Measurements from ENCODE around the gene CHI3L1. TPM values are rescaled to one million over a fixed set of nuclear protein-coding genes. Genes with fewer than 3 reads are reported as not detected.

CHI3L1 gene
- total and polyA plus RNA-seq, 10 of the 15 experiments (the other 5 are each of a cell fraction or from before 2014, with no cell fraction given) = 0.10 to 1.7 (median 0.39) TPM

DNA sequence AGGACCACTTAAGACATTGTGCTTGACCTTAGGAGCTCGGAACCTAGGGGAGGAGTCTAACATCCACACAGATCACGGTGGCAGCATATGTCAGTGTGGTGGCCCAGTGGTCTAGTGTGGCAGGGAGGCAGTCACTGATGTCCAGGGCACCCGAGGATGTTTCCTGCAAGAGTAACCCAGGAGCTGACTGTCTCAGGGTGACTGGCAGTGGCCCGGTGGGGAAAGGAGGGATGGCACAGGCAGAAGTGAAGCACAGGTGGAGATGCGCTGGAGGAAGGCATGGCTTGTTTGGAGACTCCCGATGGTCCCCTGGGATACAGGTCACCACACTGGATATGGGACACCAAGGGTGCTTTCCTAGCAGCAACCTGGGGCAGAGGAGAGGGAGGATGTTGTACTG, 26.6 kb upstream of the CHI3L1 start (continued):
- no peak for TF ChIP-seq MLLT1 (IDR thresholded peaks at IDR 0.05)

DNA sequence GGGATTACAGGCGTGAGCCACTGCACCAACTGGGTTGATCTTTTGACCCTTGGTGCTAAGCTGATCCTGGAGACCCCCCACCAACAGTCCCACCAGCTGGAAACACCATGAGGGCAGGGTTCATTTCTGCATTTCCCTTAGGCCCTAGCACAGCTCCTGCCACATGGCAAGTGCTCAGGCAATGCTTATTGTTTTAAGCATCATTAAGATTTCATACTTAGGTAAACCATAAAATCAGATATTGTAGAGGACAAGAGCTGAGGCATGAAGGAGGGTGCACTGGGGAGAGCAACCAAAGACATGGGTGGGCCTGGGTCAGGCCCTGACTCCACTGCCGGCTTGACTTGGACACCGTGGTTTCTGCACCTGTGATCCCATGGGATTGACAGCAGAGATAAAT, 25.3 kb upstream of the CHI3L1 start:
- no TSS peak for BruUV-seq (replicated peaks)
- H3K4me2 ChIP-seq (ENCODE audit: control insufficient read depth, insufficient read depth) = no peak overlapping the region
- H2AFZ ChIP-seq (ENCODE audit: control insufficient read depth, low read depth, low read length) = no peak overlapping the region
- no peak overlapping the region for H3K9ac ChIP-seq (ENCODE audit: control insufficient read depth, insufficient read depth, low read length)
- 16% methylated on average over 3 of the region's 3 CpGs for WGBS (ENCODE audit: insufficient coverage, insufficient replicate concordance, low lambda C conversion rate, missing lambda C conversion rate)
- FAIRE-seq (no peak), DNase-seq (ENCODE audit: low read depth, low spot score) (no peak), ATAC-seq (no peak)
- no peaks in the 10 kb centered on the region for H4K20me1 ChIP-seq (ENCODE audit: control insufficient read depth, insufficient read depth)
- RAD21 ChIA-PET (ENCODE audit: unreplicated experiment) = interaction anchor here (1.2 to 1.6 kb wide), 2 partner anchors 94 to 172 kb away, joined by 4 to 6 read pairs; no protein-coding TSS in a partner anchor
- POLR2A ChIA-PET = no interaction called here
- TF ChIP-seq NBN (IDR thresholded peaks at IDR 0.05) = no peak
- no peak for TF ChIP-seq IKZF1 (conservative IDR thresholded peaks at IDR 0.05)
- no peak for TF ChIP-seq POLR2AphosphoS5 (IDR thresholded peaks at IDR 0.05; ENCODE audit: low read length)
- TF ChIP-seq, protein P1, sequence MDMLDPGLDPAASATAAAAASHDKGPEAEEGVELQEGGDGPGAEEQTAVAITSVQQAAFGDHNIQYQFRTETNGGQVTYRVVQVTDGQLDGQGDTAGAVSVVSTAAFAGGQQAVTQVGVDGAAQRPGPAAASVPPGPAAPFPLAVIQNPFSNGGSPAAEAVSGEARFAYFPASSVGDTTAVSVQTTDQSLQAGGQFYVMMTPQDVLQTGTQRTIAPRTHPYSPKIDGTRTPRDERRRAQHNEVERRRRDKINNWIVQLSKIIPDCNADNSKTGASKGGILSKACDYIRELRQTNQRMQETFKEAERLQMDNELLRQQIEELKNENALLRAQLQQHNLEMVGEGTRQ (IDR thresholded peaks at IDR 0.05; ENCODE audit: borderline replicate concordance, low read depth, low read length) = no peak
- CTCF ChIA-PET = interaction anchor here (0.7 to 3.1 kb wide), 6 partner anchors 39 to 172 kb away, joined by 3 to 11 read pairs (median 5); no protein-coding TSS in a partner anchor
- H3K79me2 ChIP-seq (ENCODE audit: control insufficient read depth, insufficient read depth, low read length) = no peaks in the 10 kb centered on the region
- in situ Hi-C loops (cut with MboI) = no loop called here
- H3K27ac ChIP-seq (ENCODE audit: control insufficient read depth, insufficient read depth) = no peak overlapping the region
- no peak overlapping the region for H3K4me3 ChIP-seq
- H3K27me3 ChIP-seq (replicated peaks in 1 of 2; ENCODE audit: control insufficient read depth in 2 of 2, insufficient read depth in 2 of 2, low read length in 1 of 2) = peaks cover 0 to 5% of the 10 kb centered on the region in 2 experiments; a peak in 1 of 4 replicates
- SMC1A ChIA-PET (ENCODE audit: uncharacterized antibody, unreplicated experiment) = interaction anchor here (1.8 kb wide), 1 partner anchor 11 kb away, joined by 3 read pairs; no protein-coding TSS in a partner anchor
- no peaks in the 10 kb centered on the region for H3K9me3 ChIP-seq (replicated peaks; ENCODE audit: control insufficient read depth, insufficient read depth, low read length)
- H3K4me1 ChIP-seq (ENCODE audit: control insufficient read depth, insufficient read depth, low read length) = no peaks in the 10 kb centered on the region
- H3K36me3 ChIP-seq (ENCODE audit: control insufficient read depth in 2 of 2, insufficient read depth in 2 of 2, low read length in 1 of 2) = no peaks in the 10 kb centered on the region
- intact Hi-C loops (cut with micrococcal nuclease; ENCODE audit: unreplicated experiment) = no loop called here

Measured in GM12878 (cell line).